SU-DHL-6 (cell line): Measurements from ENCODE around the gene PAAF1.

Source experiments
- H2AFZ ChIP-seq: fragments of 200-600 bp; sonication (generic); 2 replicates; pipeline ENCODE4 v1.6.1; 2014; ENCODE audit warnings: low read depth, mild to moderate bottlenecking, moderate library complexity, mixed read lengths, antibody characterized with exemption, low read length; ENCODE audit not compliant: severe bottlenecking
- H3F3A ChIP-seq: fragments of 200-600 bp; shearing (Covaris generic); 2 replicates; pipeline ENCODE4 v1.6.0; 2016; ENCODE audit warnings: antibody characterized with exemption, mild to moderate bottlenecking; ENCODE audit not compliant: insufficient read depth
- H3K27ac ChIP-seq: fragments of 200-600 bp; sonication (generic); 2 replicates; pipeline ENCODE4 v1.5.1; 2016; ENCODE audit warnings: low read depth, mild to moderate bottlenecking, low read length, moderate library complexity, mixed read lengths
- H3K27me3 ChIP-seq: fragments of 200-600 bp; sonication (generic), shearing (Covaris generic); 2 replicates; pipeline ENCODE4 v1.6.0; 2014; ENCODE audit warnings: mild to moderate bottlenecking, low read length
- H3K36me3 ChIP-seq: fragments of 200-600 bp; sonication (generic); 2 replicates; pipeline ENCODE4 v1.6.1; 2014; ENCODE audit warnings: mild to moderate bottlenecking, low read length, mixed read lengths
- H3K4me2 ChIP-seq: fragments of 300-600, 200-600 bp; shearing (Covaris generic), sonication (generic); 2 replicates; pipeline ENCODE4 v1.6.0; 2014; ENCODE audit warnings: low read length, low read depth, mild to moderate bottlenecking; ENCODE audit not compliant: poor library complexity, severe bottlenecking
- H3K4me3 ChIP-seq: fragments of 200-600 bp; sonication (generic); 2 replicates; pipeline ENCODE4 v1.5.1; 2014; ENCODE audit warnings: antibody characterized with exemption, low read length, mild to moderate bottlenecking, mixed read lengths; ENCODE audit not compliant: insufficient read depth, poor library complexity, severe bottlenecking
- H3K79me2 ChIP-seq: fragments of 200-600 bp; sonication (generic); 2 replicates; pipeline ENCODE4 v1.6.1; 2014; ENCODE audit warnings: mild to moderate bottlenecking, low read length, moderate library complexity; ENCODE audit not compliant: insufficient read depth
- H3K9ac ChIP-seq: fragments of 200-600 bp; sonication (generic); 2 replicates; pipeline ENCODE4 v1.7.0; 2014; ENCODE audit warnings: mild to moderate bottlenecking, low read length
- H3K9me2 ChIP-seq: fragments of 200-600 bp; sonication (generic); replicated peaks from 2 replicates; pipeline ENCODE4 v1.6.1; 2014; ENCODE audit warnings: low read length; ENCODE audit not compliant: insufficient read depth
- H3K9me3 ChIP-seq: fragments of 200-600 bp; sonication (generic); 2 replicates; pipeline ENCODE4 v1.6.1; 2014; ENCODE audit warnings: low read length, mixed read lengths; ENCODE audit not compliant: insufficient read depth
- H4K20me1 ChIP-seq: fragments of 200-600 bp; sonication (generic); 2 replicates; pipeline ENCODE4 v1.6.1; 2014; ENCODE audit warnings: low read depth, mild to moderate bottlenecking, antibody characterized with exemption, low read length, moderate library complexity, mixed read lengths
- CTCF ChIP-seq: fragments of 200-600 bp; sonication (generic); IDR thresholded peaks from one replicate; pipeline ENCODE4 v1.5.1; 2017; ENCODE audit warnings: antibody characterized with exemption, mild to moderate bottlenecking, low read length, moderate library complexity; ENCODE audit not compliant: insufficient read depth, poor library complexity, severe bottlenecking
- EZH2phosphoT487 ChIP-seq: fragments of 200-600 bp; sonication (generic), shearing (Covaris generic); conservative IDR thresholded peaks from 2 replicates; pipeline ENCODE4 v1.6.1; 2018; ENCODE audit warnings: mild to moderate bottlenecking, antibody characterized with exemption, low read length, moderate library complexity, mixed read lengths

PAAF1 gene

GRCh38 chr11:73869332-73869949 is 7.4 kb upstream of the PAAF1 start:
- no peak for TF ChIP-seq EZH2phosphoT487
- Histone ChIP-seq H3K9me3 (no peaks in the 10 kb centered on the region), H3K9ac (no peak overlapping the region), H3K4me3 (no peak overlapping the region), H4K20me1 (no peaks in the 10 kb centered on the region), H3K27me3 (no peaks in the 10 kb centered on the region), H3F3A (peaks cover 29% of the 10 kb centered on the region; the same call in 1 of the 2 replicates), H3K4me2 (no peak overlapping the region), H3K27ac (no peak overlapping the region), H3K36me3 (0 out of 2 replicates have a peak, but pooled peaks cover 4% of the 10 kb centered on the region), H3K9me2 (no peaks in the 10 kb centered on the region), H3K79me2 (peaks cover 7% of the 10 kb centered on the region), H2AFZ (no peak overlapping the region)

GRCh38 chr11:73870261-73870660 is 6.5 kb upstream of the PAAF1 start:
- Histone ChIP-seq H3K4me2 (no peak overlapping the region), H3K9me2 (no peaks in the 10 kb centered on the region), H3K9ac (no peak overlapping the region), H3K27me3 (no peaks in the 10 kb centered on the region), H3K9me3 (no peaks in the 10 kb centered on the region), H3K4me3 (no peak overlapping the region), H3K79me2 (peaks cover 16% of the 10 kb centered on the region), H3K36me3 (0 out of 2 replicates have a peak, but pooled peaks cover 4% of the 10 kb centered on the region), H3K27ac (no peak overlapping the region), H2AFZ (no peak overlapping the region), H4K20me1 (no peaks in the 10 kb centered on the region), H3F3A (peaks cover 27% of the 10 kb centered on the region; the same call in 1 of the 2 replicates)
- TF ChIP-seq CTCF (no peak), EZH2phosphoT487 (no peak)

- Histone ChIP-seq H3K27me3 (no peaks in the 10 kb centered on the region), H3F3A (peaks cover 24% of the 10 kb centered on the region), H3K9me2 (no peaks in the 10 kb centered on the region), H3K9ac (no peak overlapping the region), H3K4me2 (no peak overlapping the region), H3K27ac (no peak overlapping the region), H2AFZ (no peak overlapping the region), H3K9me3 (no peaks in the 10 kb centered on the region), H4K20me1 (no peaks in the 10 kb centered on the region), H3K36me3 (0 out of 2 replicates have a peak, but pooled peaks cover 4% of the 10 kb centered on the region), H3K79me2 (peaks cover 35% of the 10 kb centered on the region), H3K4me3 (no peak overlapping the region)
- TF ChIP-seq EZH2phosphoT487 (no peak), CTCF (no peak)
Observed at GRCh38 chr11:73872749-73873357, 3.9 kb upstream of the PAAF1 start.

- Histone ChIP-seq H3K36me3 (0 out of 2 replicates have a peak, but pooled peaks cover 4% of the 10 kb centered on the region), H3K9me2 (no peaks in the 10 kb centered on the region), H3K4me2 (peak overlapping the region; percentile 74), H3K79me2 (peaks cover 40% of the 10 kb centered on the region), H3K27ac (no peak overlapping the region), H4K20me1 (no peaks in the 10 kb centered on the region), H3K4me3 (peak overlapping the region; percentile 92), H3K27me3 (no peaks in the 10 kb centered on the region), H3K9ac (peak overlapping the region; percentile 88), H2AFZ (no peak overlapping the region), H3F3A (peaks cover 7% of the 10 kb centered on the region), H3K9me3 (no peaks in the 10 kb centered on the region)
- TF ChIP-seq CTCF (no peak), EZH2phosphoT487 (no peak)
Observed at GRCh38 chr11:73875380-73875779, 1.4 kb upstream of the PAAF1 start.
